GM12891 (cell line): ENCODE measurements around the gene DNAJB4.

Source experiments
- PAX5 ChIP-seq: IDR thresholded peaks from 2 replicates; pipeline ENCODE4 v1.6.1; 2011; ENCODE audit warnings: low read length, moderate library complexity, mild to moderate bottlenecking; ENCODE audit not compliant: insufficient read depth, severe bottlenecking
- POLR2A ChIP-seq: IDR thresholded peaks from 2 replicates; pipeline ENCODE4 v1.6.1; 2011; ENCODE audit warnings: low read depth, low read length, control low read depth
- POLR2AphosphoS5 ChIP-seq: IDR thresholded peaks from 2 replicates; pipeline ENCODE4 v1.6.1; 2011; ENCODE audit warnings: low read depth, low read length, control low read depth
- SPI1 ChIP-seq: IDR thresholded peaks from 2 replicates; pipeline ENCODE4 v1.6.1; 2011; ENCODE audit warnings: low read depth, low read length, control low read depth
- TAF1 ChIP-seq: IDR thresholded peaks from 2 replicates; pipeline ENCODE4 v1.6.1; 2011; ENCODE audit warnings: low read depth, low read length, control low read depth

DNA sequence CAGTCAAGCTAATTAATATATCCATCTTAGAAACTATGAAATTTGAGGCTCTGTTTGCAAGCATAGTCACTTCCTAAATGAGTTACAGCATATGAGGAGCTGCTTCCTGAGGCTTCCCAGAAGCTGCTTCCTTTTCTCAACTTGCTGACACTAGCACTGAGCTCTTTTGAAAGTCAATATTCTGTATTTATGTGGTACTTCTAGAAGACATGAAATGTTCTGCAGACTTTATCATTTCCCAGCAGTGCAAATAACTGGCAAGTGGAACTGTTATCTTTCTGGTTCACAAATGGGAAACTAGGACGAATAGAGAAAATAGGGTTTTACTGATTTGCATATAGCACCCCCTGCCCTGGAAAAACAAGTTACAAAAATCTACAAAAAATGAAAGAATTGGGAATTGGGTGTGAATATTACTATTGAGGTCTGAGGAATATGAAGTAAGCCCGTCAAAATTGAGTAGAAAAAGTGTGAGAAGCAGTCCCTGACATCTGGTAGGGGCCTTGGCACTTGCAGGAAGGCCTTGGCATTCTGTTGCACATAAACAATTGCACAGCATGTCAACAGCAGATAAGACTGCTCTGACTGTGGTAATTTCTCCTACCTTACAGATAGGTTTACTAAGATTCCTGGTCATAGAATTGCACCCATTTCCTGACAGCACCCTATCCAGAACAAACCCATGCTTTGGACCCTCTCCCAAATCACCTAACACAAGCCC is 48.1 kb downstream of the DNAJB4 start:
- no peak for TF ChIP-seq POLR2A
- no peak for TF ChIP-seq POLR2AphosphoS5
- no peak for TF ChIP-seq TAF1
- TF ChIP-seq SPI1: no peak
- TF ChIP-seq PAX5: no peak
